Endometrial microvascular endothelial cells (primary cell): ENCODE results near the gene GALNS. TPM values are rescaled to one million over a fixed set of nuclear protein-coding genes. Genes with fewer than 3 reads are reported as not detected.

Experiments used
- in situ Hi-C: cut with HindIII; loops from 2 replicates; pipeline ENCODE4 v1.10.0; 2017; ENCODE audit warnings: low sequenced_read_pairs, low pct_unique_long_range_greater_than_20kb; ENCODE audit errors: inconsistent ontology term
- total RNA-seq: library from RNA; depleted of rRNA; stranded (reverse); fragments of >200 nt; gene quantifications from one replicate; pipeline ENCODE4 v1.2.3, GENCODE V29; 2015; ENCODE audit errors: inconsistent ontology term

Gene GALNS
- total RNA-seq, 1 donor from 2014 or later: 34.7 TPM

DNA sequence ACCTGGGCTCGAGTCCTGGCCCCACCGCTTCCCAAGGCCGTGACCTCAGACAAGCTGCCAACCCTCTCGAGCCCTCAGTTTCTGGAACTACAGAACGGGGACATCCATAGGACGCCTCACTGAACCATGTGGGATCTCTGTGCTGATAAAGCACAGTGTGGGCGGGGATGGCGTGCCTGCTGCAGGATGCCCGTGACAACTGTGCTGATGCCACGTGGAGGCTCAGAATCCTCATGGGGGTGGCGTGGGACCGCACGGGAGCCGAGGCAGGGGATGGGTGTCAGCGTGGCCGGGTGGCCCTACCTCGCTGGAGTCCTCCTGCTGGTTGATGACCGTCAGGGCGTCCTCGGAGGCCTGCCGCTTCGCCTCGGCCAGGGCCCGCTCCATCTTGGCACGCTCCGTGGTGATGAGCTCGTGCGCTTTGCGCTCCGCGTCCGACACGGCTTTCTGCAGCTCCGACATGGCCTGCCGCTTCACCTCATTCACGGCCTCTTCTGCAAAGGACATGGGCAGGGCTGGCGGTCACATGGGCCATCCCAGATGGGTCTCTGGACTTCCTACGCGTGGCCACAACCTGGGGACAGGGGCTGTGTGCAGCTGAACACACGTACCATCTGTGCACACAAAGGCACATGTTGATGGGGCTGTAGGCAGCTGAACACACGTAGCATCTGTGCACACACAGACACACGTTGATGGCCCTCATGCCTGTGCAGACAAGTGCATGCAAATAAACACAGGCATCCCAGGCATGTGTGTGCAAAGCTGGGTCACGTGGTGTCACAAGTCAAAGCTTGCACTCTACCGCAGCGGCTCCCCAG, 22.4 kb upstream of the GALNS start:
- in situ Hi-C loops: no loop called here

DNA sequence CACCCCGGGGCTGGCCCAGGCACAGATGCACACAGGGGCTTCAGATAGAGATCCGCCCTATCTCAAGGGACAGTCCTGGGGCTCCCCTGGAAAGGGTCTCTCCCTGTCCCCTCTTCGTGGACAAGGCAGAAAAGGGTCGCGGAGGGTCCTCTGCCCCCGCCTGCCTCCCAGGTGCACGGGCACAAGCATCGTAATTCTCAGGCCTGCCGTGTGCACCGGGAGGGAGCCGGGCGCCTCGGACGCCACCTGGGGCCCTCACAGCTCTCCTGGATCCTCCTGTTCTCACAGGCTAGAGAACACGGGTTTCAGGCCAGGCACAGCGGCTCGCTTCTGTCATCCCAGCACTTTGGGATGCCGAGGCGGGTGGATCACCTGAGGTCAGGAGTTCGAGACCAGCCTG, 21.6 kb upstream of the GALNS start:
- in situ Hi-C loops: no loop called here

DNA sequence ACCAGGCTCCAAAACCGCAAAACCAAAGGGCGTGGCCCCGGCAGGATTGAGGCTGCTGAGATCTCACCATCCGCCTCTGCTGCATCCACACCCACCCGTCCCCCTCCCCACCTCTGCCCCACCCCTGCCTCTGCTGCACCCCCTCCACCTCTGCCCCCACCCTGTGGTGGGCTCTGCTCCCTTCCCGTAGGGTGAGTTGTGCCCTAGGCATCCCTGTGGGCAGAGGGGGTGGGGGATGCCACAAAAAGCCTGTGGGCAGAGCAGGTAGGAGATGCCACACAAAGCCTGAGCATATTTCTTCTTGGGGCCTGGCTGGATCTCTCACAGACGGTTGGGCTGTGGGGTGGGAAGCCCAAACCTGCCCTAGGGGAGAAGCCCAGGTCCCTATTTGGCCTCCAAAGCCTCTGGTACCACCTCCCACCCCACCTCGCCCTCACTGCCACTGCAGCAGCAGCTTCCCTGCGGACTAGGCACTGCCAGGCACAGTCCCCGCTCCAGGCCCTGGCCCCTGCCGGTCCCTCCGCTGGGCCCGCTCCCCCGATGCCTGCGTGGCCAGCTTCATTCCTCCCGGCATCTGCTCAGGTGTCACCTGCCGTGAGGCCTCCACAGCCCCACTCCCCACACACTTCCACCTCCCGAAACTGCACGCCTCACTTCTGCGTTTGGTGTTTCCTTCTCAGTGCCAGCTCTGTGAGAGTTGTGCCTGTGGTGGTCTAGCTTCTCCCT, 21.0 kb upstream of the GALNS start:
- in situ Hi-C loops: no loop called here

DNA sequence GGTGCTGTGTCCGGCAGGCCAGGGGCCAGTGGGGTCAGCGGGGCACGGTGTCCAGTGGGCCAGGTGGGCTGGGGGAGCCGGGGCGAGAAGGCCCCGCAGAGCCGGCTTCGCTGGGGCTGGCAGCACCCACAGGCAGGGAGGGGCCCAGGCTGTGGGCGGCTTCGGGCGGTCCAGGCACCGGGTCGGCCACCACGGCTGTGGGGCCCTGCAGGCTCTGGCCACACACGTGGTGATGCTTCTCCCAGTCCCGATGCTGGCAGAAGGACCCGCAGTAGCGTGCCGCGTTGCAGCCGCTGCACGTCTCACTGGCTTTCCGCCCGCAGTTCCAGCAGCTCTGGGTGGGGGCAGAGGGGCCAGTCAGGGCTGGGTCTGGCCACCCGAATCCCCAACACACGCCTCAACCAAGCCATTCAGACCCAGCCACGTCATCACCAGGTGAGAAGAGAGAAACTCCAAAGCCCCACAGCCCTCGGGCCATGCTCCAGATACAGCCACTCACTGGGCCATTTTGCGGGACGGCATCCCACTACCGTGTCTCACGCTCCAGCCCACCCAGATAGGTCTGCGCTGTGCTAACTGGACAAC, 20.3 kb upstream of the GALNS start:
- in situ Hi-C loops: no loop called here

DNA sequence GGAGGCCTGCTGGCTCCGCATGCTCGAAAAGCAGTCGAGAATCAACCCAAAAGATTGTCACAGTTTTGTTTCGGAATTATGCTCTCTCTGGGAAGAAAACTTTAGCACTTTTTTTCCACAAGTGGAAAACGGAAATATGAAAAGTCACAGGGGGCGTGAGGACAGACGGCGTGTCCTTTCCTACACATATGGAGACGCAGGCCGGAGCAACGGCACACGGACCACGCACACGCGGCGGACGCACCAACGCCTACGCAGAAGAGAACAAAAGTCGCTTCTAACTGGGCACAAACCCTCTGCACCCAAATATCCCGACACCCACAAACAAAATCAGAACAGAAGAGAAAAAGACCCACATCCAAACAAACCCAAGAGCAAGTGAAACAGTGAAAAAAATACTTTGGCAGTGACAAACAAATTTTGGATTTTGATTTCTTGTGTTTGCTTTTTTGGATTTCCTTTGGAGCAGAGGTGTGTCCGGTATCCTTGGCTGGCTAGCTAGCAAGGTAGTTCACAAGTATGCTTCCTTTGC, 19.0 kb upstream of the GALNS start:
- in situ Hi-C loops: no loop called here

DNA sequence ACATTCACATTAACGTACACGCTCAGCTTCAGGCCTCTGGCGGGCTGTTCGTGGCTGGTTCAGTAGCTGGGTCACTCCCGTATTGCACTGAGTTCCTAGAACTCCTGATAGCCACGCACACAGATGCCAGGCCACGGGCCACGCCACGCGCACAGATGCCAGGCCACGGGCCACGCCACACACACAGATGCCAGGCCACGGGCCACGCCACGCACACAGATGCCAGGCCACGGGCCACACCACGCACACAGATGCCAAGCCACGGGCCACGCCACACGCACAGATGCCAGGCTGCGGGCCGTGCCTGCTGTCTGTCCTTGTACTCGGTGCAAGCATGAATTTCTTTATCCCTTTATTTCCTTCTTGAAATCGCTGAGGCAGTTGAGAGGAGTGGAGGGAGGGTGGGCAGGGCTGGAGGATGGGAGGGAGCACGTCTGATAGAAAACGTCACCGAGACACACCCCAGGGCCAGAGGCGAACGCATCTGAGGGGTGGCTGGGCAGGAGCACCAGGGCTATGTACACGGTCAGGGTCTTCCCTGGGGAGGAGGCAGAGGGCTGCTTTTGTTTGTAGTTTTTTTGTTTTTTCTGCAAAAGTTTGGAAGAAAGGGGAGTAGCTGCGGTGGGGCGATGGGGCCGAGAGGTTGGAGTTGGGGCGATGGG, 18.3 kb upstream of the GALNS start:
- in situ Hi-C loops: no loop called here

DNA sequence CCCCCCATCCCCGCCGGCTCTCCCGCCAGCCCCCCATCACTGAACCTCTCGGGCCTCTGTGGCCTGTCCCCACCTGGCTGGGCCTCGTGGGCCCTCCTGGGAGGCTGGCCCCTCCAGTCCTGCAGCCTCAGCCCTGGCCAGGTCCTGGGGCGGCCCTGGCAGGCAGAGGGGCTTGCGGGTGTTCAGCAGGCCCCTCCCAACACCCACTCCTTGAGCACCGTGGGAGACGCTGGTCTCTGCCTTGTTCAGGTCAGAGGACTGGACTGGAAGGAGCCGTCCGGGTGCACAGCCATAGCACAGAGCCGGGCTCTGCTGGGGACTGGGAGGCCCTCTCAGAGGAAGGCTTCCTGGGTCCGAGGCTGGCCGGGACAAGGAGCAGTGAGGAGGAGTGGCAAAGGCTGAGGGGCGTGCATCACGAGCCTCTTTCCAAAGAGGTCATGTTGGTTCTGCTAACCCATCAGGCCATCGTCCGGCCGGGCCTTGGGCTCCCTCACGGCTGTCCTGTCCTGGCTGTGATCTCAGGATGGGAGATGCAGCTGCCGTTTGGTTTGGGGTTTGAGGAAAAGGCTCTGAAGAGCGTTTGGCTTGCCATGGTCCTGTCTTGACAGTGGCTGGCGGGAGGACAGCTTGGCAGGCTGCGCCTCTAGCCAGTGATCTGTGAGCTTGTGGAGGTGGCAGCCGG, 16.0 kb upstream of the GALNS start:
- in situ Hi-C loops: no loop called here

DNA sequence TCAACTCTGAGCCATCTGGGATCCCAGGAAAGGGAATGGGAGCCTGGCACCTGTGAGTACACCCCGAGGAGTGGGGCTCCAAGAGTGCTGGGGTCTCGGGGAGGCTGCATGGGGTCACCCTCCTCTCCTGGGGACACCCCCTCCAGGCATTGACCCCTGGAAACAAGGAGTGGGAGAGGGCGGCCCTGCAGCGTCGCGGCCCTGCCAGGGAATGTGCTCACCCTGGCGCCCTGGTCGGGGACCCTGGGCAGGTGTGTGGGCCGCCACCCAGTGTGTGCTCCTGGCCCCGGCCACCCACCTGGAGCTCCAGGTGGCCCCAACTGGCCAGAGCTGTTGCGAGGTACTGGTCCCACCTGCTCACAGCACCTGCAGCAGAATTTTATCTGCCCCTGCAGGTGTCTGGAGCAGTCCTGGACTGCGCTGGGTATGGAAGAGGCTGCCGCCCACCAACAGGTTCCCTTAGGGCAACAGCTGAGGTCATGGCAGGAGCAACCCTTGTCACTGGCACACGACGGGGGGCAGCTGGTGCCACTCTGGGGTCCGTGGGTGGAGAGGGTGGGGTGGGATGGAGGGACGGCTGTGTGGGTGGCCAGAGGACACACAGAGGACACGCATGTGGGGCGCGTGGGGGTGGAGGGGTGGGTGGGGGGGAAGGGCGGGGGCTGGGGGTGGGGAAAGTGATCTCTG, 15.1 kb upstream of the GALNS start:
- in situ Hi-C loops: no loop called here

DNA sequence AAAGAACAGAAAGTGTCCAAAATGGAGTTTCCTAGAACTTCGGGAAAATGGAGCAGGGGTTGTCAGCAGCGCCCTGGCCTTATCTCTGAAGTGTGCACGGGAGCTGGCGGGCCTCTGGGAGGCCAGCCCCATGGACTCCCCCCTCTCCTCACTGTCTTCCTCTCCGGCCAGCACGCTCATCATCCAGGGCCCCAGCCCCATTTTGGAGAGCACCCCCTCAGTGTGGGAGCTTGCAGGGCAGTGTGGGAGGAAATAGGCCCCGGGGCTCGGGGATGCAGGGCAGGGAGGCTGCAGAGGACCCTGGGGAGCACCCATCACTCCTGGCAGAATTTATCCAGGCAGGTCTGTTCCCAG, 14.6 kb upstream of the GALNS start:
- in situ Hi-C loops: no loop called here

DNA sequence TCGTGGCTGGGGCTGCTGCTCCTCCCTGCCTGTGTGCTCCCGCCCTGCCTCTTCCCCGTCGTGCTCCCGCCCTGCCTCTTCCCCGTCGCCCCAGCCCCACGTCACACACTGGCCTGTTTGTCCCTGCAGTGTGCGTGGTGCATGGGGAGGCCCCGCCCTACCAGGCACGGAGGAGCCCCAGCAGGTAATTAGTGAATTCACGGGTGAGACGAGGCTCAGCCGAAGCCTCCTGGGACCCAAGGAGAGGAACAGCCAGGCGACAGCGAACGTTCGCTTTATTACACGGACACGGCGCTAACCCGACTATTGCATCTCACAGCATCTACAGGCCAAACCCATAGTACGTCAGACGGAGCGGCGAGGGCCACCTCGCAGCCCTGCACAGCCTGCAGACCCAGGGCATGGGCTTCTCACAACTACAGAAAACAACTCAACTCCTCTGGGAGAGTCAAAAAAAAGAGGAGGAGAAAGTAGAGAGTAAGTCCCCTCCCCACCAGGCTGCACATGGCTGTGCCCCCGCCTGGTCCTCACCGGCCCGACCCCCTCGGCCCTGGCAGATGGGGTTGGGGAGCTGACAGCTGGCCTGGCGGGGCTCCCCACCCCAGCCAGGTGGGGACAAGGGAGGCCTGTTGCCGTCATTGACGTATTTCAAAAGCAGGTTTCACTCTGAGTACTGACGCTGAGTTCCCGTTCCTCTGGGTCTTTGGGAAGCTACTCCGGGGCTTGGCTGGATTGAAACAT, 14.0 kb upstream of the GALNS start:
- in situ Hi-C loops: no loop called here

DNA sequence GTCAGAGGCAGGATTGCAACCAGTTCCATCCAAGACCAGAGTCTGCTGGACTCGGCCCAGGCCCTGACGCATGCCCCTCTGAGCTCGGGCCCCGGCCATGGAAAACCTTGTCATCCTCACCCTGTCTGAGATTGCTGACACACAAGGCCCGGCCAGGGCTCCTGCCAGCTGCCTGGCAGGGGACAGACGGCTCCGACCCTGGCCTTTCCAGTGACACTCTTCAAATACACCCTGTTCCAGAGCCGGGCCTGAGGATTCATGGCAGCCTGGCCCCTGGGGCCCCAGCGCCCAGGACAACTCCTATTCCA, 12.9 kb upstream of the GALNS start:
- in situ Hi-C loops: no loop called here

DNA sequence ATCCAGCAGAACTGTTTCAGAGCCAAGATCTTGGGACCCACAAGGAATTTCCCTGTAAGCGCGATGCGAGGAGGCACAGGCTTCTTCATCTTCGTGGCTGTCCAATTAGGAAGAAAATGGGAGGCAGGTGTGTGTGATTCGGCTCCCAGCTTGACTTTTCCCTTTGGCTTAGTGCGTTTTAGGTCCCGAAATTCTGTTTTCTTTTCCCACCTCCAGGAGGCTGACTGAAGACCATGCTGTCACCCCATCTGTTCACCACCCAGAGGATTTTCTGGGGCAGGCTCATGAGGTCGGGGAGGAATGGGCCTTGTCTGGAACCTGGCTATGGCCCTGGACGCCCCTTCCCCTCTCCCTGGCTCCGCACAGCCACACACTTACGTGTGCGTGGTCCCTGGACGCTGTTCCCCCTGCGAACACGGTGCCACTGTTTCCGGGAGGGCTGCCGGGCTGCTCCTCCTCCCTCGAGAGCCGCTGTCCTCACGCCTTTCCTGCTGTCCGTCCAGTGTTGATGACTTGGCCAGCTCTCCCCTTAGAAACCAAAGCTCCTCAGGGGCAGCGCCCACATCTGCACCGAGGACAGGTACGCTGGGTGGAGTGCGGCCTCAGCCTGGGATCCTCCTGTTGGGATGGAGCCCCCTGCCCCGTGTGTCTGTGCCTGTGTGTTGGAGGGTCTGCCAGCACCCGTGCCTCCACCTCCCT, 12.4 kb upstream of the GALNS start:
- in situ Hi-C loops: no loop called here

DNA sequence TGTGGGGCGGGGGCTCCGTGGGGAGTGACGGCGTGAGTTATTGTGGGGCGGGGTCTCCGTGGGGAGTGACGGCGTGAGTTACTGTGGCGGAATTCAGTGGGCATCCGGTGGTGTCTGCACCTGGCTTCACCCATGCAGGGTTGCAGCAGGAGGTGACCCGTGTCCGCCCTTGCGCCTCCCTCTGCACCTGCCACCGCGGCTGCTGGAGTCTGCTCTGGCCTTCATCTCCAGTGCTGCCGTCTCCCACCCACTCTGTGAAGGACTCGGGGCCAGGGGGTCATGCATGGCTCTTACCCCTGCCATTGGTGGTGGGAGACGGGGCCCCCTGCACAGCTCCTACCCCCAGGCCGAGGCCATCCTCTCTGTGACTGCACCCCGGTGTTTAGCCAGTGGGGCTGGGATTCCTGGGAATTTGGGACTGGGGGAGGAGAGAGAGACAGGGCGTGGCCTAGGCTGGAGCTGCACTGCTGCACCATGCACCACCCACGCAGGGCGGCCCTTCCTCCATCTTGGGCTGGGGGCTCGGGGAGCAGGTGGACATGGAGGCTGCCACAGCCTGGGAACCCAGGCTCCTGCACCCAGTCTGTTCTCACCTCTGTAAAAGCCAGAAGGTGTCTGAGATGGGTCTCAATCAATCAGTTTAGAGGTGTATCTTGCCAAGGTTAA, 11.0 kb upstream of the GALNS start:
- in situ Hi-C loops: no loop called here

DNA sequence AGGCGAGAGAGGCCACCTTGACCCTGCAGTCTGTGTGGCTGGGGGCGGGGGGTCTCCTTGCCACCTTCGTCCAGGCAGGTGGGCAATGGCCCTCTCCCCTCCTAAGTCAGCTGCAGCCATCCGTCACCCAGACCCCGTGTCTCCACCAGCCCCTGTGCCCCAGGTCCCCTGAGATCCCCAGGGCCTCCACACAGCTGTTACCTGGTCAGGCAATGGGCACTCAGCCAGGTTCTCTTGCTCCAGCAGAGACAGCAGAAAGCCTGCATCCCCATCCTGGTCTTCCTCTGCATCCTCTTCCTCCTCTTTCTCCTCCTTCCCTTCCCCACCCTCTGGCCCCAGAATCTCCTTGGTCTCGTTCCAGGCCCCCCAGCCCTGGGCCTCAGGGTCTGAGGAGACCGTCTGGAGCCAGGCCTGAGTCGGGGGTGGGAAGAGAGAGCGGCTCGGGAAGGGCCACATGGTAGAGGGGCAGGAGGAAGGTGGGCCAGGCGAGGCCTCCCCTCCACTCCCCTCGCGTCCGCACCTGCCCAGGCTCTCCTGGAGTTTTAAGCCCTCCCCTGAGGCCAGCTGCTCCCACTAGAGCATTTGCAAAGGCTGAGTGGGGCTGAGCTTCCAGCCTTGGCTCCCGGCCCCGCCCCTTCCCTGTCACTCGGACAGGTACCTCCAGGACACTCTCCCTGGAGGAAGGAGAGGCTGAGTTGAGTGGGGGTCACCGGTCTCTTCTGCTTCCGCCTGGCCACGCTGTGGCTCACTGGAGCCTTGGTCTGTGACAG, 9.6 kb upstream of the GALNS start, which contains the start of gene PABPN1L:
Gene PABPN1L, minus strand, starts transcription at position 510 of the 770 bp plus-strand sequence. Its CDS starts 54 bp downstream, at position 456.
- in situ Hi-C loops: no loop called here

DNA sequence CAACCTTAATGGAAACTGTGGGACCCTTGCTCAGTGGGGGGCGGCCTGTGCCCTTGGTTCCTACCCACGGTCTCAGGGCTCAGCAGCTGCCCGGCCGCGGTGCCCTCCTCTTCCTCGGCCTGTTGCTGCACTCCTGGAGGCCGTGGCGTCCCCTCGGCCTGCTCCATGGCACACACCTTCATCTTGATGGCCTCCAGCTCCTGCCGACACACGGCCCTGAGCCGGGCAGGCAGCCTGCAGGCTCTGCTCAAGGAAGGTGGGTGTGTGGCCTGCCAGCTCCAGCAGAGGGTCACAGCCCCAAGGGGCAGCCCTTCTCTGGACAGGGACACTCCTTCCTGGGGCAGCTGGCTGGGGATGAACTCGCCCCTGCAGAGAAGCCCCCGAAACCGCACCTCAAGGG, 9.0 kb upstream of the GALNS start:
- in situ Hi-C loops: no loop called here

DNA sequence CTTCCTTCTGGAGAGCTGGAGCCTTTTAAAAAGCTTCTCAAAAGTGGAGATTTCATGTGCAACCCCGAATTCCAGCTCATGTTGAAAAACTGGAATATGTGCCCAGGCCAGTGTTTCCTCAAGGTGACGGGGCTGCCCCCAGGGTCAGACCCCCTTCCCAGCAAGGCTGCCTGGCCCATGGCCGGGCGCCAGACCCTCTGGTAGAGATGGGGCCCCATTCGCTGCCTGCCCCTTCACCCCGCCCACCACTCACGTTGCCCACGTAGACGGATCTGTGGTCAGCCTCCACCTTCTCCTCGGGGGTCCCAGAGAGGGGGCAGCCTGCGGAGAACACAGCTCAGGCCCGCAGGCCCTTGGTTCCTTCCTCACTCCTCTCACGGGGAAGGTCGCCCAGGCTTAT, 8.6 kb upstream of the GALNS start:
- in situ Hi-C loops: no loop called here
